GM21515 (cell line): ENCODE results near the gene SCO2.
"Not testable (repeated sequence)": the region's sequence is repeated elsewhere in the genome, so short reads cannot be mapped to it uniquely, and the experiment has no call there.

Experiments
- ATAC-seq: cut with Tn5 transposase; IDR thresholded peaks from one replicate; pipeline ENCODE4 v1.9.1; 2021; ENCODE audit not compliant: unreplicated experiment

Gene SCO2

DNA sequence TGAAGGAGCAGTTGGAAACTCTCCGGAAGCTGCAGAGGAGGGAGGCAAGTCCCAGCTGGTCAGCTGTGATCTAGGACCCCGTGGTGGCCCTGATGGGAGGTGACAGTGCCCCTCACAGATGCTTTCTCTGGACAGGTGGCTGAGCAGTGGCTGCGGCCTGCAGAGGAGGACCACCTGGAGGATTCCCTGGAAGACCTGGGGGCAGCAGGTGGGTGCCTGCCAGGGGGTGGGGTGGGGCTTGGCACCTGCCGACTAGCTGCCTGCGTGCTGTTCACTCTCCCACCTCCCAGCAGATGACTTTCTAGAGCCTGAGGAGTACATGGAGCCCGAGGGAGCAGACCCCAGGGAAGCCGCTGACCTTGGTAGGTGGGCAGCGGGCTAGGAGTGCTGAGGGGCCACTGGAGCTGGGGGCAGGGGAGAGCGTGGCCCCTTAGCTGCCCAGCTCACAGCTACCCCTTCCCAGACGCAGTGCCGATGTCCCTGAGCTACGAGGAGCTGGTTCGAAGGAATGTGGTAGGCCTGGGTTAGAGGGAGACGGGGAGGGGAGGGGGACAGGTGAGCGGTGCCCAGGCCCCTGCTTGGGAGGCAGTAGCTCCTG lies 3.1 kb downstream of the SCO2 start:
- ATAC-seq = no peak

DNA sequence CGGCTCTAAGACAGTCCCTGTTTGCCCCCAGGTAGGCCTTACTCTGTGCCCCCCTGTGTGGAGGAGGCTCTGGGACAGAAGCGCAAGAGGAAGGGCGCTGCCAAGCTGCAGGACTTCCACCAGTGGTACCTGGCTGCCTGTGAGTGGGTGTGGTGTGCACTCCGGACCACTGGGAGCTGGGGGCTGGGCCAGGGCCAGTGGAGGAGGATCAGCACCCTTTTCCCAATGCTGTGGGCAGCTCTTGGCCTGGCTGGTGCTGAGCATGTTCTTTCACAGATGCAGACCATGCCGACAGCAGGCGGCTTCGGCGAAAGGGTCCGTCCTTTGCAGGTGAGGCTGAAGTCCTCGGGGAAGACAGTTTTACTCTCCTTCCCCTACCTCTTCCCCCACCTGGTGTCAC lies 3.7 kb downstream of the SCO2 start:
- ATAC-seq = no peak

DNA sequence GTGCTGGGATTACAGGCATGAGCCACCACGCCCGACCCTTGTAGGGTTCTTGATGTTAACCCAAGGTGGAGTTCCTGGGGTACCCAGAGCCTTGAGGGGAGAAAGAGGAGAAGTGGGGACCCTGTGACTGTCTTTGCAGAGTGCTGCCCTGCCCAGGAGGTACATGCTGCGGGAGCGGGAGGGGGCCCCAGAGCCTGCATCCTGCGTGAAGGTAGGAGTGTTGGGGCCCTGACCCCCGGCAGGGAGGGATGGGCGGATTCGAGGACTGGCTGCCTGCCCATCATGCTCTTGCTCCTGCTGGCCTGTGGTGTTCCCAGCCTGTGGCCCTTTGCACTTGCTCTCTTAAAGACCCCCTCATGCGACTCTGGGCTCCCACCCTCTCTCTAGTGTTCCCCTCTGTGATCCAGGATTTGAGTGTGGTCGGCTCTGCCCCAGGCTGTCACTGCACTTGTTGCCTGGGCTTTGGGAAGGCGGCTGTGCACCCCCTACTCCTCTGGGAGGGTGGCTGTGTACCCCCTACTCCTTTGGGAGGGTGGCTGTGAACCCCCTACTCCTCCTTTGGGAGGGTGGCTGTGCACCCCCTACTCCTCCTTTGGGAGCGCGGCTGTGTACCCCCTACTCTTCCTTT lies 4.5 kb downstream of the SCO2 start:
- no peak for ATAC-seq

DNA sequence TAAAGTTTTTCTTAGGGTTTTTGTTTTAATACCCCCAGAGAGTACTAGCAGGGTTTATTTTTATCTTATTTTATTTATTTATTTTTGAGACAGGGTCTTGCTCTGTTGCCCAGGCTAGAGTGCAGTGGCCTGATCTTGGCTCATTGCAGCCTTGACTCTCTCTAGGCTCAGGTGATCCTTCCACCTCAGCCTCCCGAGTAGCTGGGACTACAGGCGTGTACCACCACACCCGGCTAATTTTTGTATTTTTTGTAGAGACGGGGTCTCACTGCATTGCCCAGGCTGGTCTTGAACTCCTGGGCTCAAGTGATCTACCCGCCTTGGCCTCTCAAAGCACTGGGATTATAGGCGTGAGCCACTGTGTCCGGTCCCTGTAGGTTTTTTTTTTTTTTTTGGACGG lies 5.2 kb downstream of the SCO2 start:
- ATAC-seq = not testable (repeated sequence)

DNA sequence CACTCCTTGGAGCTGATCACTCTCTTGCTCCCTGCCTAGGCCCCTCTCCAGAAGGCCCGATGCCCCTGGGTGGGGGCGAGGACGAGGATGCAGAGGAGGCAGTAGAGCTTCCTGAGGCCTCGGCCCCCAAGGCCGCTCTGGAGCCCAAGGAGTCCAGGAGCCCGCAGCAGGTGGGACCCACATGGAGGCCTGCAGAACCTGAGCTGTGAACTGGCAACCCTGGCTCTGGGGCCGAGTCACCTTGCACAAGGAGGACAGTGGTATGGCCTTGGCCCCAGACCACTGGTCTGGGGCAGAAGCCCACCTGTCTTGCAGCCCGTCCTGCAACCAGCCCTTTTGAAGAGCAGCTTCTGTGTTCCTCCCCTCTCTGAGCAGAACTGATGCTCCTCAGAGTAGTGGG lies 6.2 kb downstream of the SCO2 start:
- ATAC-seq = no peak

DNA sequence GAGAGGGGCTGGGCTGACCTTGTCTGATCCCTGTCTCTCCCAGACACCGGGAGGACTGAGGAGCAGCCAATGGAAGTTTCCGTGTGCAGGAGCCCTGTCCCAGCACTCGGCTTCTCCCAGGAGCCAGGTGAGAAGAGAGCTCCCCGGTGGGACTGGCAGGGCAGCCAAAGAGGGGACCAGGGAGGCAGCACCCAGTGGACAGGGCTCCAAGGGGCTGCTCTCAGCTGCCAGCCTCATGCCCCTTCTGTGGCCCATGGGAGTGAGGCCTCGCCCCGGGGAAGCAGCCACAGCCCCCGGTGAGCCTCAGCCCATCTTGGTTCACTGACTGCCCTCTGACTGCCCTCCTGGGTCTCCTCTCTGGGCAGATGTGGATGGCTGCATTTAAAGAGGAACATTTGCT lies 6.8 kb downstream of the SCO2 start:
- no peak for ATAC-seq

DNA sequence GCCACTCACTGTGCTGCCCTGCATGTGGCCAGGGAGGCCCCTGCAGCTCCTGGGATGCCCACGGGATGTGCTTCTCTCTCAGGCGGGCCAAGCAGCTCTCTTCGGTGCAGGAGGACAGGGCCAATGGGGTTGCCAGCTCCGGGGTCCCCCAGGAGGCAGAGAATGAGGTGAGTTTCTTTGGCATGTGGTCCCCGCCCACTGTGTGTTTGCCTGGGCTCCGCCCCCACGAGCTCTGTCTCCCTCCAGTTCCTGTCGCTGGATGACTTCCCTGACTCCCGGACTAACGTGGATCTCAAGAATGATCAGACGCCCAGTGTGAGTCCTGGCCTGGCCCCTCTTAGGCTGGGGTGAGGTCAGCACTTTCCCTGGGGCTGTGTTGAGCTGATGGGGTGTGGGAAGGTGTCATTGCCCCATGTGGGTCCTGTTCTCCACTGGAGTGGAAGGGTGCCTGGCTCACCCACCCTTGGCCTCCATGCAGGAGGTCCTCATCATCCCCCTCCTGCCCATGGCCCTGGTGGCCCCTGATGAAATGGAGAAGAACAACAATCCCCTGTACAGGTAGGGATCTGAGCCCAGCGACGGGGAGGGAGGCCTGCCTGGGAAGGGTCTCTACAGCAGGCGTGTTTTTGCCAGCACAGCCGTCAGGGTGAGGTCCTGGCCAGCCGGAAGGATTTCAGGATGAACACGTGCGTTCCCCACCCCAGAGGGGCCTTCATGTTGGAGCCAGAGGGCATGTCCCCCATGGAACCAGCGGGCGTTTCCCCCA lies 7.7 kb downstream of the SCO2 start:
- no peak for ATAC-seq

DNA sequence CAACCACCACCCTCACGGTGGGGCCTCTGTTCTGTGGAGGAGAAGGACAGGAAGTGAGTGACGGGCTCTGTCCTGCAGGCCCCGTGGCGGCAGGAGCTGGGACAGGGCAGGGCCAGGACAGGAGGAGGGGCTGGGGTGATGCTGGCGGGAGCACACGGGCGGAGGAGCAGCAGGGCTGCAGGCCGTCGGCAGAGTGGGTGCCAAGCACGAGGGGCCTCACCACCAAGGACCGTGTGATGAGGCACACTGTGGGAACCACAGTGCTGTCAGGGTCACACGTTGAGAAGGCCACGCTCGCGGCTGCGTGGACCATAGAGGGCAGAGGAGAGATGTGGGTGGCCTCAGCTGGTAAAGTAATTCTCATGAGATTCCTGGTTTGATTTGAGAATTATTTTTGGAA lies 8.5 kb downstream of the SCO2 start:
- ATAC-seq = no peak

DNA sequence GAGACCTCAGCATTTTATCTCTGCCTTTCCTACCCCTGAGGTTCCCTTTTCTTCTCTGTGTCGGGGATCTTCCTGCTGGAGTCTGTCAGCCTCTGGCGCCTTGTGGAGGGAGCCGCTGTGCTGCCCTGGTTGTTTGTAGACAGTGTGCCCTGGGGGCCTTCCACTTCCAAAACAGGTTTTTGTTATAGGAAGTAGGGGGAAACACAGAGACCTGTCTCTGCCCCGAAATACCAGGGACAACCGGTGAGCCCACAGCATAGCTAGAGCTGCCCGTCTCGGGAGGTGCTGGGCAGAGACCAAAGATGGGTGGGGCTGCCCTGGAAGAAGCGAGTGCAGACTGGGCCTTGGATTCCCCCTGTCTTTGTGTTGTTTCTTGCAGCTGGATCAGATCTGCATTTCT lies 9.3 kb downstream of the SCO2 start:
- ATAC-seq = no peak

DNA sequence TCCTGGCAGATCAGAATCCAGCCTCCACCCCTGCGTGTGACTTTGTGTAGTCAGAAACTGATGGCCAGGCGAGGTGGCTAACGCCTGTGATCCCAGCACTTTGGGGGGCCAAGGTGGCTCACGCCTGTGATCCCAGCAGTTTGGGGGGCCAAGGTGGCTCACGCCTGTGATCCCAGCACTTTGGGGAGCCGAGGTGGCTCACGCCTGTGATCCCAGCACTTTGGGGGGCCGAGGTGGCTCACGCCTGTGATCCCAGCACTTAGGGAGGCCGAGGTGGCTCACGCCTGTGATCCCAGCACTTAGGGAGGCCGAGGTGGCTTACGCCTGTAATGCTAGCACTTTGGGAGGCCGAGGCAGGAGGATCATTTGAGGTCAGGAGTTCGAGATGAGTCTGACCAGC lies 12.2 kb downstream of the SCO2 start:
- ATAC-seq = no peak

DNA sequence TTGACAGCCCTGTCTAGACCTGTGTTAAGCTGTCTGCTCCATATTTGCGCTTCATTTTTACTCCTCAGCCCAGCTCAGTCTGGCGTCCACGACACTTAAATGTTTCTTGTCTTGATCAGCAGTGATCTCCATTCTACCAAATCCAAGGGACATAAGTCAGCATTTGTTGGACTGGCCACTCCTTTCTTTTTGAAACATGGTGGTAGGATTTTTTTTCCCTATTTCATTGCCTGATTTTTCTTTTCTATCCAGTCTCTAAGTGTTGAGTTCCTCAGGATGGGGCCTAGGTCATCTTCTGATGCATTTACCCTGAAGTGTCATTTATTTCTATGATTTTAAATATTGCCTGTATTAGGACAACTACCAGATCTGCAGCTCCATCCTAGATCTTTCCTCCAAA lies 16.5 kb downstream of the SCO2 start:
- no peak for ATAC-seq

DNA sequence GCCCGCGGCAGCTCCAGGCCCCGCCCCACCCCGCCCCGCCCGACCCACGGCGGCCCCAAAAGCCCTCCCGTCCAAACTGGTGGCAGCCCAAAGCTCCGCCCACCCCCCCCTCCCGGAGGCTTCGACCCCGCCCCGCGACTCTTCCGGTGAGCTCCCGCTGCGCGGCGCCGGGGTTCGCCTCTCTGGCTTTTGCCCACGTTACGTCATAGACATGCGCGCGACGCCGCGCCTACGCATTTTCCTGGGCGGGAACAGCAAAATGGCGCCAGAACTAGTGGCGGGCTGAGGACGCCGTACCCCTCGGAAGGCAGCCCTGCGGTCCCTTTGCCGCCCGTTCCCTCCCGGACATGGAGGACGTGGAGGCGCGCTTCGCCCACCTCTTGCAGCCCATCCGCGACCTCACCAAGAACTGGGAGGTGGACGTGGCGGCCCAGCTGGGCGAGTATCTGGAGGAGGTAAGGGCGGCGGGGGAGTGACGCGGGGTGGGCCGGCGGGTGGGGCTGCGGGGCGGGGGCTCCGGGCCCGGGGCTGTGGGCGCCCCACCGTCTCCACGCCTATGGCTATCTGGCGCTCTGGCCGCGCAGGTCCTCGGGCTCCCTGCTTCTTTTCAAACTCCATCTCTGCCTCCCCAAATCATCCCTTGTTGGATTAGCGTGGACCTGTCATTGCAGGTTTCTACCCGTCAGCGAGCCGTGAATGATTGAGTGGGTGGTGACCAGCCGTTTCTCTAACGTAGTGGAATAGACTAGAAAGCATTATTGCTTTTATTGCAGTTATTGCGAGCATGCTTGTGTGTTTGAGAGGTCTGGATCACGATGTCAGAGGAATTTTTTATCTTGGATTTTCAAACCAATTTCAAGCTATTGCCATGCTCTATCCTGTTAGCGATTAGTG lies 17.2 kb downstream of the SCO2 start, which contains the start of gene NCAPH2:
Gene NCAPH2, plus strand, starts transcription at position 234 of the 894 bp plus-strand sequence. Its CDS starts 114 bp downstream, at position 348.
- peak; percentile 55 for ATAC-seq

DNA sequence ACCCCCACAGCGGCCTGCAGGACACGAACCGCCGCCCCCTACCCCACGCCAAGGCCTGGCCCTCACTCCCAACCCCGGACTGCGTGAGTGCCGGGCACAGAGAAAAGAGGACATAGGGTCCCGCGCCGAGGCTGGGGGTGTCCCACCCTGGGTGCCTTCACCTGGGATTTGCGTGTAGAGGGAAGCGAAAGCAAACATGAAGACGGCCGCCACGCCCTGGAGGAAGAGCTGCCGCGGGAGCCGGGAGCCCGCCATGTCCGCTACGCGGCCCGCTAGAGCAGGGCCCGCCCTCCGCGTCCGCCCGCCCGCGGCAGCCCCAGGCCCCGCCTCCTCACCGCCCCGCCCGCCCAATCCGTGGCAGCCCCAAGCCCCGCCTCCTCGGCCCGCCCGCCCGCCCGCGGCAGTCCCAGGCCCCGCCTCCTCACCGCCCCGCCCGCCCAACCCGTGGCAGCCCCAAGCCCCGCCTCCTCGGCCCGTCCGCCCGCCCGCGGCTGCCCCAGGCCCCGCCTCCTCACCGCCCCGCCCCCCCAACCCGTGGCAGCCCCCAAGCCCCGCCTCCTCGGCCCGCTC lies 17.9 kb downstream of the SCO2 start, which contains the start of gene LMF2:
Gene LMF2, minus strand, starts transcription at position 282 of the 570 bp plus-strand sequence. Its CDS starts 27 bp downstream, at position 255.
- peak; percentile 52 for ATAC-seq

DNA sequence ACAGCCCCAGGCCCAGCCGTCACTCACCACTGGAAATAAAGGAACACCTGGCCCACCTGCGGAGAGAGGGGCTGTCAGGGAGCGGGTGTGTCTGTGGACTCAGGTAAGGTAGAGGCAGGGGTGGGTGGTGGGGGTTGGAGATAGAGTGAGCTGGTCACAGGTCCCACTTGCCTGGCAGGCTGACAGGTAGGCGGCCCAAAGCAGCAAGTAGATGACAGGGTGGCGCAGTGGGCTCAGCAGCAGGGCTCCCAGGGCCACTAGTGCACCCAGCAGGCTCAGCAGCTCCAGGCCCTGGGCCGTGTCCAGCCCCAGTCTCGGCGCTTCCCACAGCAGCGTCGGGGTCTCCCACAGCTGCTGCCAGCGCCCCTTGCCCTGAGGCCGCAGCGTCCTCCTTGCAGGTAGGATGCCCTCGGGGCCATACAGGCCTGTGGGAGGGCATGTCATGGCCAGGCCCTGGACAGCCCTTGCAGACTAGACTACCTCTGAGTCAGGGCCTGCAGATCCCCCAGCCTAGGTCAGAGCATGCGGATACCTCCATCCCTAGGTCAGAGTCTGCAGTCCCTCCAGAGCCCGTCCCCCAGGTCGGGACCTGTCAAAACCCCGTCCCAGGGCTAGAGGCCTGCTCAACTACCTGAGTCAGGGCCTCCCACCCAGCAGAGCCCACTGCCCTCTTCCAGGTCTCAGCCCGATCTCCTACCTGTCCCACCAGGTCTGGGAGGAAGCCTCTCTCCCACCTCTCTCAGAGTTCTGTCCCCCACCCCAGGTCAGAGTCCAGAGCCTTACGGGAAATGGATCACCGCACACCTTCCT lies 18.6 kb downstream of the SCO2 start:
- ATAC-seq = no peak

DNA sequence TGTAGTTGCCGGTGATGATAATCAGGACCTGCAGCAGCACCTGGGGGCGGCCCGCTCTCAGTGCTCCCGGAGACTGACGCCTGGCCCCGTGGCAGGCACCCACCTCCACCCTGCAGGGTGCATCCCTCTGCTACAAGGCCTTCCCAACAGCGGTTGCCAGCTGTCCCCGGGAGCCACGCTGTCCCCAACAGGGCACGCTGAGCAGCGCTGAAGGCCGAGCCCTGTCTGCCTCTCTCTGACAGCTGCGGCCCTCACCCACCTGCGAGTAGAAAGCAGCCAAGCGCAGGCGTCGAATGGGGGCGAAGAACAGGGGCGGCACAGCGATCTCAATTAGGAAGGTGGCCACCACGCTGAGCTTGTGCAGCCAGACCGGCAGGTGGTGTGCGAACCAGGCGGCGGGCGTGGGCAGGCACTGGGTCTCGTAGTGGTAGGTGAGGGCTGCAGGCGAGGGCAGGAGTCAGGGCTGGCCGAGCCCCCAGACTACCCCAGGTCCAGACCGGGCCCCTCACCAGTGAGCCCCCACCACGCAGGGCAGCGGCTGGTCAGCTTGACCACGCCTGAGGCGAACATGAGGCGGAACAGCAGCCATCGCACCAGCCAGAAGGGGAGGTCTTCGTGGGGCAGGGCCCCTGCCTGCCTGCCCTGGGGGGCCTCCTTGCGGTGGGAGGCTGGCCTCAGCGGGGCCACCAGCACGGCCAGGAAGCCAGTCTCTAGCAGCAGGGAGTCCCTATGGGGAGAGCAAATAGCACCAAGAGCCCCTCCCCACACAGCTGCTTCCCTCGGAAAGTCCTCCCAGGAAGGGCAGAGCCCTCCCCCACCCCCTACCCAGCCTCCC lies 19.4 kb downstream of the SCO2 start:
- no peak for ATAC-seq

DNA sequence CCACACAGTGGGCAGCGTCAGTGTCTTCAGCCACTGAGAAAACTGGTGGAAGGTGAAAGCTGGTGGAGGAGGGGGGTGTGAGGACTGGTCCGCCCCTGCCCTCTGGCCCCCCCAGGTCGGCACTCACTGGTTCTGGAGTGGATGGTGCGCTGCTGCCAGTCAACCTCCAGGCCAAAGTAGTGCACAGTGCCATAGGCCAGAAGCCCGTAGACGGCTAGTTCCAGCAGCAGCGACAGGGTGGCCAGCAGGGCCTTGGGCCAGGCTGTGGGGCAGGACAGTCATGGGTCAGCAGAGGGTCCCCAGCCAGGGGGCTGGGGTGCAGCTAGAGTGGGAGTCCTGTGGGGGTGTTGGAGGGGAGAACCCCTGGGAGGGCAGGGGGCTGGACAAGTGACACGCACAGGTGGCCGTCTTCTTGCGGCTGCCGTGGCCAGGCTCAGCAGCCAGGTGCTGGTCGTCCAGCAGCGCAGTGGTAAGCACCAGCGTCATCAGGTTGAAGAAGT lies 20.1 kb downstream of the SCO2 start:
- no peak for ATAC-seq

DNA sequence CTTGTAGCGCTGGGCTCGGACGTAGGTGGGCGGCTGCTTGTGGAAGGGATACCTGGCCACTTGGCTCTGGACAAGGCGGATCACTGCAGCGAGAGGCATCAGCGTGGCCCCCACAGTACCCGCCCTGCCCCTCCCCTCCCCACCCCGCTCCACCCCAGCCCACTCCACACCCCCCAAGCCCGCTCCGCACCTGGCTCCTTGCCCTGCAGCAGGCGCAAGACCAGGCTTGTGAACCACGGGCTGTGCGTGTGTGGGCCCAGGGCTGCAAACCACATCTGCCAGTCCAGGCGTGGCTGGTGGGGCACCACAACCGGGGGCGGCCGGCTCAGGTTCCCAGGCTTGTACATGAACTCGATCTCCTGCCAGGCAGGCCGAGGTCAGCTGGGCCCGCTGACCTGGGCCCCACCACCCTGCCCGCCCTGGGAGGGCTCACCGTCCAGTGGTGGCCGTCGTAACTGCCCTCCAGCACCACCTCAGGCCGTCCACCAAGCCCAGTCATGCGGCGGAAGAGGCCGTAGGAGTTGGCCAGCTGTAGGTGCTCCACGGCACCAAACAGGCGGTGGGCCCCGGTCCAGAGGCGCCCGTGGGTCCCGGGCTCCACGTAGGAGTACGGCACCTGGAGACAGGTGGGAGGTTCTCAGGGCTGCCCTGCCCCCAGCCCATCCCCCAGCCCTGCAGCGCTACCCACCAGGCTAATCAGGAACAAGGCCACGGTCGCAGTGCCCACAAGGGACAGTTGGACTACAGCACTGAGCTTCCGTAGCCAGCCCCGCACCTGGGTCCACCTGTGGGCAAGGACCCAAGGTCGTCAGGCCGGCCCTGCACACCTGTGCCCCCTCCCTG lies 20.8 kb downstream of the SCO2 start:
- ATAC-seq = no peak
